Stimulated activated CD4-positive, alpha-beta T cell treated with anti-CD3 and anti-CD28 coated beads, TNF-alpha, amount 100 ng/mL, for 48 hours (primary cell): ENCODE measurements around the gene ATXN2L.
"Not testable (repeated sequence)": the region's sequence is repeated elsewhere in the genome, so short reads cannot be mapped to it uniquely, and the experiment has no call there.

Experiments used
- DNase-seq, 3 donors: peaks; one replicate each; pipeline ENCODE4 v3.0.0-alpha.2; 2020; ENCODE audit warnings: low read depth in 3 of 3

Gene ATXN2L

DNA sequence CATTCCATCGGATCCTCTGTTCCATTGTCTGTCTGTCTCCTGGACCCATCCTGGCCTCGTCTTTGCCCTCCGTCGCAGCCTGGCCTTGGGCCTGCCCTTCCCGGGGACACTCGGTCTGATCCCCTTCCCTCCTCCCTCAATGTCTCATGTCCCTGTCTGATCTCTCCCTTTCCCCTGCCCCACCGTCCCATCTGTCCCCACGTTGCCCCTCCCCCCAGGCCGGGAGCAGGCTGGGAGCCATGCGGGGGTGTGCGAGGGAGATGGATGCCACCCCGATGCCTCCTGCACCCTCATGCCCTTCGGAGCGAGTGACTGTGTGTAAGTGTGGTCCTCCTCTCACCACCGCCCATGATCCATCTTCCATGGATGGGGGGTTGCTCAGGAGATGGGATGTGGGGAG, 50.2 kb downstream of the ATXN2L start:
- DNase-seq: no peak

DNA sequence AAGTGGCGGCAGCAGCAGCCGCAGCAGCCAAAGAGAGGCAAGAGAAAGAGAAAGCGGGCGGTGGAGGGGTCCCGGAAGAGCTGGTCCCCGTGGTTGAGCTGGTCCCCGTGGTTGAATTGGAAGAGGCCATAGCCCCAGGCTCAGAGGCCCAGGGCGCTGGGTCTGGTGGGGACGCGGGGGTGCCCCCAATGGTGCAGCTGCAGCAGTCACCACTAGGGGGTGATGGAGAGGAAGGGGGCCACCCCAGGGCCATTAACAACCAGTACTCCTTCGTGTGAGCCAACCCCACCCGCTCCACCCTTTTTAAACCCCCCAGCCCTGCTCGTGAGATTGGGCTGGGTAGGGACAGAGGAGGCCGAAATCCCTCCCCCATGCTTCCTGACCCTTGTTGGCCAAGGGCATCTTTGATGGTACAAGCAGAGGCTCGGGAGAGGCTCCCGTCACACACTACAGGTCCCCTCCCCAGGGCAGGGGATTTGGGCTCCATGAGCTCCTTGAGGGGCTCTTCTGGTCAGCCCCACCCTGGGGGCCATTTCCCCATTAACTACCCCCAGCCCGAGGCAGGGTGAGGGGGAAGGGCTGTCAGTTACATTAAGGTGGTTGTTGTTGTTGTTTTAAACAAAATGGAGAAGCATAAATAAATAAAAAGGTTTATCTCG, 50.9 kb downstream of the ATXN2L start:
- peak; percentile 21 to 41 (median 37) for DNase-seq

DNA sequence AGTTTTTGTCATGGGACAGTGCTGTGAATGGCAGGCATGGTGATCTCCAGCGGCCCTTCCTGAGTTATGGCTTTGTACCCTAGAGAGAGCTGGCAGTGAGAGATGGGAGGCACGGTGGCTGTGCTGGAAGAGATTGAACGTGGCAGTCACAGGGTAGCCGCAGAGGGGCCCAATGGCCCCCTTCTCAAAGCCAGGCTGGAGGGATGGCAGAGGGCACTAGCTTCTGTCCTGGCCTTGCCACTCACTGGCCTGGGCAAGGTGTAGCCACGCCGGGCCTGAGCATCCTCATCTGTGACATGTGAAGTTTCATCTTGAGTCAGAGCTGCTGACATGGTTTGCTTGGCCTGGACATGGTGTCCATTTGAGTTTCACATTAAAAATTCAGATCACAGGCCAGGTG, 51.6 kb downstream of the ATXN2L start:
- DNase-seq: no peak

DNA sequence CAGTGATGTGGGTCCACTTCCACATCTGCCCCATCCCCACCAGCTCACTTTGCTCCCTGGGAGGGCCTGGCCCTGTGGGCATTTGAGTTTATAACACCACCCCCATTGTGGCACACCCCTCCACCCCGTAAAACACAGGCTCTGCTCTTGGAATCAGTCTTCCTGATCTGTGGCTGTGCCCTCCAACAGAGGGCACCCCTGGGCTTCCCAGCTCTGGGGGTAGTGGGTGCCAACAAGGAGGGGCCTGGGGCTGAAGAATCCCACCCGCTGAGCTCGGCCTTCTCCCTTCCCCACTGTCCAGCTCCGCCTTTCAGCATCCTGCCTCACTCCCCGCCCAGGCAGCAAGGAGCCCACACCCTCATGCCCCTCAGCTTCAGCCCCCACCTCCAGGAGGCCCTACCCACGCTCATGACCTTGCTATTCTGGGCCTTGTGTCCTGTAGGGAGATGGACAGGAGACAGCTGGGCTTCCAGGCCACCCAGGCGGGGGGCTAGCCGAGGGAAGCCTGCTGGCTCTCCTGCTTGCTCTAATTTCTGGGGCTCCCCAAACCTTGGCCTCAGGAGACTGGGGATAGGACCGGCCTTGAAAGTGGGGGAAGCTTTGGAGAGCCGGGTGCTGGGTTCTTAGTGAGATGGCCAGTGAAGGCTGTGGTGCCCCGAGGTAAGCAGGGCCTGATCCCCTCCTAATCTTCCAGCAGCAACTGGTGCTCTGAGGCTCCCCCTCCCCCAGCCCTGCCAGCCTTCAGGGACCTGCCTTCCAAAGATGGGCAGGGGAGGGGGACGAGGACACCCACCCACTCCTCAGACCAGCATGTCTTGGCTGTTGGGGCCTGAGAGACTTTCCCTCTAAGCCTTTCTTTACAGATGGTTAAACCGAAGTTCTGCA, 52.6 kb downstream of the ATXN2L start:
- no peak for DNase-seq

DNA sequence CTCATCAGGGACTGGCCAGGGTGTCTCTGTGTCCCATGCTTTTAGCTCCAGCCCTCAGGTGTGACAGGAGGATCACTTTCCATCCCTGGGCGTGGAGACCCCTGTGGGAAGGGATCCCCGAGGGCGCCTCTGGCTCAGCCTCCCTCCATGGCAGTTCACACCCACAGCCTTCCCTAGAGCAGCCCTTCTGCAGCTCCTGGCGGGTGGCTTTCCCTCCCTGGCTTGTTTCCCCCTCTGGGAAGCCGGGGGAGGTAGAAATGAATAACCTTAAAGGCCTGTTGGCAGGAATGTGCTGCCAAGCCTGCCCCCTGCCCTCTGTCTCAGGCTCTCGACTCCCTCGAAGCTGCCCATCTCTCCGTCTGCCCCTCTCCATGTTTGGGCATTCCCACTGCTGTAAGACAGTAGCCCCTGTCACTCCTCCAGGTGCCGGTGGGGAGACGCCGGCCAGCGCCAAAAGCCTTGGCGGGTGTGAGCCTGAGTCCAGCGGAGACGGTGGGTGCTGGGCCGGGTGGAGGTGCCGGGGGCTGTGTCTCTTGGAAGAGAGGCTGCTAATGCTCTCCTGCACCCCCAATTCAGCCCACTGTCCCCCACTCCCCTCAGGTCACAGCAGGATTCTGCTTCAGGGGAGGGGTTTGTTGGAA, 53.3 kb downstream of the ATXN2L start:
- DNase-seq: no peak

DNA sequence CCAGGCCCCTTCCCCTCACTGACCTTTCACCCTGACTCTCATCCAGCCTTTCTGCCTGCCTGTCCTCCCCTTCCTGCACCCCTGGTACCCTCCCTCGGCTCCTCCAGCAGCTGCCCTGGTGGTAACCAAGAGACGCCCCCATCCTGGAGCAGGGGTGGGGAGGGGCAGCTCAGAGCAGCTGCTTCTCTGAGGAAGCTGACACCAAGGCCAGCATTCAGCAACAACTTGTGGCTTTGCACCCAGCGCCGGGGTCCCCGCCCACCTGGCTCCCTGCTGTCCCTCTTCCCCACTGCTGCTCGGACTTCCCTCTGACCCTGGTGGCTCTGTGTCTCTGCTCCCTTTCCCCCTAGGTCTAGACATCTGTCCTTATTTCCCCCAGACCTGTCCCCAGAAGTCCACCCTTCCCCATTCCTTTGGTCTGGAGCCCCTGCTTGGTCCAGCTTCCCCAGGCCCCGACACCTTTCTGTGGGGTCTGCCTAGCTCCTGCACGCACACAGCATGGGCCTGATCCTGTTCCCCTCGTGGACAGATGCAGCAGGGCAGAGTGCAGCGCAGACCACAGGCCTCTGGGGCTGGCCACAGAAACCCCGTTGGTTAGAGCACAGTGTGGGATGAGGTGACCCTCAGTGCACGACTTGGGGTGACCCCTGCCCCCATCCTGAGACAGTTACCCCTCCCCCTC, 54.3 kb downstream of the ATXN2L start:
- DNase-seq: no peak

DNA sequence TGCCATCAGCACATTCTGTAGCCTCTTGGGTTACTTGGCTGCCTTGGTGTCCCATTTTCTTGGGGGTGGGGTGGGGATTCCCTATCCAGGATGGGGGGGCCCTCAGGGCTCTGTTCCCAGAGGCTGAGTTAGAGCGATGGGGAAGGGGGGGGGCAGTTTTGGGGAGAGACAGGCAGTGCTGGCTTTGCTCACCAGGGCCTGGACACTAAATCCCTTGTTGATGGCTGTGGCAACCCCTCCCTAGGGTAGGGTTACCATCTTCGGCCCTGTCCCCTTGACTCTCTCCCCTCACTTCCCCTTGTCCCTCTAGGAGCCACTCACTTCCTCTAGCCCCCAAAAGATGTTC, 54.8 kb downstream of the ATXN2L start:
- no peak for DNase-seq

DNA sequence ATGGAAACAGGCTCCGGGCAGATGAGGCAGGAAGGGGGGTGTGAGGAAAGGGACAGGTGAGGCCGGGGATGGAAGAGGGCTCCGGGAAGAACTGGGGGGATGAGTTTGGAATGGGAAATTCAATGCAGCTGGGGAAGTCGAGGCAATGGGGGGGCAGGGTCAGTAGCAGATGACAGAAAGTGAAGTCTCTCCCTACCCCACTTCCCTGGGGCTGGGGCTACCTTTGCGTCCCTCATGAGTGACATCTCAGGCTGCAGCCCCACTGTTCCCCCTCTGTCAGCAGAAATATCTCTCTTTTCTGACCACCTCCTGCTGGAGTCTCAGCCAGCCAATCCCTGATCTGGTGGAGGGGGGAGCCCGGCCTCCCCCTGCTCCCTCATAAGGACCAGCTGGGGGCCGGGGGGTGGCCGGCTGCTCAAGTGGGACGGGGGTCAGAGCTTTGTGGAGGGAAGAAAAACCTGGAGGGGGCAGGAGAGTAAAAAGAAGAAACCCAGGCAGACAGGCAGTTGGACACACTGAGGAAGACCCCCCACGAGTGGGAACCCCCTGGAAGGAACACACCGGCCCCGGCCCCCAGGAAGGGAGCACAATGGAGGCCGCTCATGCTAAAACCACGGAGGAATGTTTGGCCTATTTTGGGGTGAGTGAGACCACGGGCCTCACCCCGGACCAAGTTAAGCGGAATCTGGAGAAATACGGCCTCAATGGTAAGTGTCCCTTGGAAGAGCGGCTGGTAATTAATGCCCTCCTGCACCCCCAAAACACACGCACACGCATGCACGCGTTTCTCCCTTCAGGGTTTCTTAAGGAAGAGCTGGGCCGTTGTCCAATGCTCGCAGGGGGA, 55.5 kb downstream of the ATXN2L start, which contains the start of gene ATP2A1:
Gene ATP2A1 (plus strand): TSS at position 406 of the 844 bp plus-strand sequence. CDS start 184 bp downstream, at position 590.
- DNase-seq: no peak

DNA sequence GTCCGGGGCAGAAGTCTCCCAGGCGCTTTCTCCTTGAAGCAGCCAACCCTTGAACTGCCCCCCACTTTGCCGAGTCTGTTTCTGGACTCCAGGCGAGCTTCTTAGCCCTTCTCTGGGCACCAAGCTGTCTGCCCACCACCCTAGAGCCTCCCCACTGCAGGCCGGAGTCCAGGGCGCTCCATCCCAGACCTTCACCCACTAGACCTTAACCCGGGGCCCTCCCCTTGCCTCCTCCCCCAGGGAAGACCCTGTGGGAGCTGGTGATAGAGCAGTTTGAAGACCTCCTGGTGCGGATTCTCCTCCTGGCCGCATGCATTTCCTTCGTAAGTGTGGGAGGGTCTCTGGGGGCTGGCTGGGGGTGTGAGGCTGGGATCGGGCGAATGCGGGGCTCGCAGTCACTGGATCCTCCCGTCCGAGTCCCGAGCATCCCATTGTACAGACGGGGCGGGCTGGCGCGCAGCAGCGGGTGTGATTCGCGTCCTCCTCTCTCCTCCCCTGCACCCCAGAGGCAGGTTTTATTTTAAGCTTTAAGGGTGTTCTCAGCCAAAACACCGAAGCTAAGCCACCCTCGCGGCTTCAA, 56.6 kb downstream of the ATXN2L start:
- DNase-seq: peak in 1 of 3 donors; percentile 6

DNA sequence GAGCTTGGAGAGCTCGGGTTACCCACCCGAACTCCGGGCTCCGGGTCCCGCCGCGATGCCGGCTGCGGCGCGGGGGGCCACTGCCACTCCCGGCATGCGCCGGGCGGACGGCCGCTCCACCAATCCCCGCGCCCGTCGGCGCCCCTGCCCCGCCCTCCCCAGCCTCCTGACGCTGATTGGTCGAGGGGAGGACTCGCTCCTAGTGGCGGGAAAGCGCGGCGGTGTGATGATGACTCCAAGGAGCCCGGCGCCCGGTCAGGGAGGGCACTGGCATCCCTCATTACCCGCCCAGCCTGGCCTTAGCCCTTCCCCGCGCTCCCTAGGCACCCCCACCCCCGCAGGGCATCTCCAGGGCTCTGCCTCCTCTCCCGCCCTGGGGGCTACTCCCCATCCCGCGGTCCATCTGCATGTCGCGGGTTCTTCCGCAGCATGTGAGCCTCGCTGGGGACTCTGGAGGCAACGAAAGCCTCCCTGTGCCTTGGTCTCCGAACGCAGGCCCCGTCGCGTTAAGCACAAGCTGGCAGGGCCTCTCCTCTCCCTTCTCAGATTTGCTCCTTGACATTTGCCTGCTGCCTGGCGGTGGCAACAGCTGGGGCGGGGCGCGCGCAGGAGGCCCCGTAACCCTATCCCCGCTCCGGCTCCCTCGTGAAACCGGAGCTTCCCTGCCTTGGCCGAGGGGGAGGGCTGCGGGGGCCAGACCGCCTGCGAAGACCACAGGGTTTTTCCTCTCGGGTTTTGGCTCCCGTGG, 57.2 kb downstream of the ATXN2L start:
- DNase-seq: peak; percentile 90 to 95 (median 90)

DNA sequence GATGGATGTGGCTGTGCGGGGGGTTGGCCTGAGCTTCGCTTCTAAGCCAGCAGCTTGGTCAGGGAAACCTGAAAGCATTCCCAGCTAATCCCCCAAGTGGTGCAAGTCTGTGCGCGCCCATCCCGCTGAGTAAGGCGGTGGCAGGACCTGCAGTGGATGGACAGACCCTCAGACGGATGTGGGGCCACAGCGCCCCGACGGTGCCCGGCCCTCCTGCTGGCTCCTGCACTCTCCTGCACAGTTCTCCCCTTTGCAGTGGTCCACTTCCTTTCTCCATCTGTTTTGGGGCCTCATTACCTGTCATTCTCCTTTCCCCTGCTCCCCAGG, 57.8 kb downstream of the ATXN2L start:
- no peak for DNase-seq

DNA sequence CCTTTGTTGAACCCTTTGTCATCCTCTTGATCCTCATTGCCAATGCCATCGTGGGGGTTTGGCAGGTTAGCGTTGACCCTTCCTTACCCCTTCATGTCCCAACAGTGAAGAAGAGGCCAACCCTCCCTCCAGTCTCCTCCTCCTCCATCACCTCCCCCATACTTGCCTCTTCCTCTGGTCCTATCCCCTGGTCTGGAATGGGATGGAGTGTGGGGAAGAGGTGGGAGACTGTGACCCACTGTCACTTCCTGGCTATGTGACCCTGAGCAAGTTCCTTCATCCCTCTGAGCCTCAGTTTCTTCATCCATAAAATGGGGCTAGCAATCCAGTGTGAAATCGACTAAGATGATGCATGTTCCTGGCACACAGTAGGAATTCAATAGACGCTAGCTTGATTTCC, 58.2 kb downstream of the ATXN2L start:
- no peak for DNase-seq

DNA sequence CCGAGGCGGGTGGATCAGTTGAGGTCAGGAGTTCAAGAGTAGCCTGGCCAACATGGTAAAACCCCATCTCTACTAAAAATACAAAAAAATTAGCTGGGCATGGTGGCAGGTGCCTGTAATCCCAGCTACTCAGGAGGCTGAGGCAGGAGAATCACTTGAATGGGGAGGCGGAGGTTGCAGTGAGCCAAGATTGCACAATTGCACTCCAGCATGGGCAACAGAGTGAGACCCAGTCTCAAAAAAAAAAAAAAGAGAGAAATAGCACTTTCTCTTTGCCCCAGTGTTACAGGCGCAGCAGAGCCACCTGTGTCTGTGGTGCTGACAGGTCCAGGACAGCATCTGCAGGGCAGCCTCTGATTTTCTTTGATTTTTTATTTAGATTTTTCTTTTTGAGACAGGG, 58.8 kb downstream of the ATXN2L start:
- not testable (repeated sequence) for DNase-seq

DNA sequence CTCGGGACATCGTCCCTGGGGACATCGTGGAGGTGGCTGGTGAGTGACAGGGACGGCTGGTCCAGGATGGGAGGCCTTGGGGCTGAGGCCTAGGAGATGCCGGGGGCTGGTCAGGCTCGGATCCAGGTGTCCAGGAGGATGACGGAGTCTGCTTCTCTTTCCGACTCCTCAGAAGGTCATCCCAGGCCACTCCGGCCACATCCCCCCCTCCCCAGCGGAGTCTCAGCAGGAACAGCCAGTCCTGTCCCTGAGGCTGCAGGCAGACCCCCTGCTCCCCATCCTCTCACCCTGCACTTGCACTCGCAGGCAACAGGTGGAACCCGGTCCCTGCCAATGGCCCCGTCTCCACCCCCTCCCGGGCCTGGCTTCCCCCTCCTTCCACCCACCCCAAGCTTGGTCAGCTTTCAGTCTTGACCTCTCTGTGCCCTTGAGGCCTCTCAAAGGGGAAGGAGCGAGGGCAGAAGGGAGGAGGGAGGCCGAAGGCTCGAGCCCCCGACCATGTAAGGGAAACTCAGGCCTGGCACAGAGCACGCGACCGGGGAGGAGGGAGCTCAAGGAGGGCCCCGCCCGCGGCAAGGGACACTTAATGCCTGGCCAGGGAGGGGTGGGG, 59.9 kb downstream of the ATXN2L start:
- DNase-seq: no peak

DNA sequence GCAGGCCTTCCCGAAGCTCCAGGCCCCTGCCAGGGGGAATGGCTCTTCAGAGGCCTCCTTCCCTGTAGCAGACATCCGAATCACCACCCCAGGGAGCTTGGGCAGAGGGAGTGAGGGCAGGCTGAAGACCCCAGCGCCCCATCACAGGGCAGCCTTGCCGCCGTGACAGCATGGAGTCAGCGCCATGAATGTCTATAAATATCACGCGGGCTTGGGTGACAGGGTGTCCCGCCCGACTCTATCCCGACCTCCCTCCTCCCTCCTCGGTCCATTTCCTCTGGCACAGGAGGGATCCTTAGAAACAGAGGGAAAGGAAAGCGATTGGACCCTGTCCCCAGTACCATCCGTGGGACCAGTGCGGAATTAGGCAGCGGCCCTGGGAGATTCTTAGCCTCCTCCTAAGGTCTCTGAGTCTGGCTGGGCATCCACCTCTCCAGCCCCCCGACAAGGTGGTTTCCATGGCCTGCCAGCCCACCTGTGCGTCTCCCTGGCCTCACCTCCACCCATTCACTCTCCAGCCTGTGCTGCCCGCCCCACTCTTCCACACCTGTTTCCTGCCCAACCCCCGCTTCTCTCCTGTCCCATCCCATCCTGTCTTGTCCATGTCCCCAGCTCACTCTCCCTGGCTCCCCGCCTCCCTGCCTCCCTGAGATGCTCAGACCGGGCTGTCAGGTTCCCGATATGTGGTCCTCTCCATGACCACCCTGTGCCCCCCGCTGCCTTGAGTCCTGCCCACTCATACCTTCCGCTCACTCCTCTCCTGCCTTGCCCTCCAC, 60.6 kb downstream of the ATXN2L start:
- DNase-seq: no peak

DNA sequence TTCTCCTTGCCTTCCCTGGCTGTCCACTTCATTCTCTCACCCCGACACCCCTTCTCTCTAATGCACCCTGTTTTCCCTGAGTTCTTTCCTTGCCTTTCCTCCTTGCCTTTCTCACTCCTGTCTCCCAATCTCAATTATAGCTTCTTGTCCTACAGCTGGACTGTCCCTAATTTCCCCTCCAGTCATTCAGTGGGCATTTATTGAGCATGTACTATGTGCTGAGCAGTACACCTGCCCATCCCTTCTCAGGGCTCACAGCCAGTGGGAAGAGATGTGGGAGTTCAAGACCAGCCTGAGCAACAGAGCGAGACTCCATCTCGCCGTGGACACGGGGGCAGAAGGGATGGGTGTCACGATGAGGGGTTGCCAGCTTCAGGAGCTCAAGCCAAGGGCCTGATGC, 61.2 kb downstream of the ATXN2L start:
- no peak for DNase-seq
